HEK293 (cell line): ENCODE results near the gene RPL29.

Experiments
- GFI1B ChIP-seq: fragments of 450-650 bp; formaldehyde crosslinking; IDR thresholded peaks from 2 replicates; pipeline ENCODE4 v1.5.1; 2016; ENCODE audit warnings: missing biosample characterization, missing genetic modification characterization
- GLIS2 ChIP-seq: fragments of 450-650 bp; formaldehyde crosslinking; IDR thresholded peaks from 2 replicates; pipeline ENCODE4 v1.5.1; 2016; ENCODE audit warnings: missing biosample characterization, missing genetic modification characterization
- KLF8 ChIP-seq: fragments of 450-650 bp; formaldehyde crosslinking; IDR thresholded peaks from 2 replicates; pipeline ENCODE4 v1.5.1; 2016; ENCODE audit warnings: missing biosample characterization, missing genetic modification characterization
- KLF9 ChIP-seq: fragments of 450-650 bp; formaldehyde crosslinking; IDR thresholded peaks from 2 replicates; pipeline ENCODE4 v1.5.1; 2016; ENCODE audit warnings: missing biosample characterization, missing genetic modification characterization, low read depth
- PATZ1 ChIP-seq: fragments of 450-650 bp; formaldehyde crosslinking; IDR thresholded peaks from 2 replicates; pipeline ENCODE4 v1.5.1; 2016; ENCODE audit warnings: missing biosample characterization, missing genetic modification characterization
- RBAK ChIP-seq: fragments of 450-650 bp; formaldehyde crosslinking; IDR thresholded peaks from 2 replicates; pipeline ENCODE4 v1.5.1; 2016; ENCODE audit warnings: missing biosample characterization, missing genetic modification characterization
- SP3 ChIP-seq: fragments of 450-650 bp; formaldehyde crosslinking; IDR thresholded peaks from 2 replicates; pipeline ENCODE4 v1.5.1; 2016; ENCODE audit warnings: missing biosample characterization, missing genetic modification characterization
- WT1 ChIP-seq: fragments of 450-650 bp; formaldehyde crosslinking; IDR thresholded peaks from 2 replicates; pipeline ENCODE4 v1.5.1; 2016; ENCODE audit warnings: missing biosample characterization, missing genetic modification characterization
- YY2 ChIP-seq: fragments of 450-650 bp; formaldehyde crosslinking; IDR thresholded peaks from 2 replicates; pipeline ENCODE4 v1.5.1; 2016; ENCODE audit warnings: missing biosample characterization, missing genetic modification characterization
- ZBTB10 ChIP-seq: fragments of 450-650 bp; formaldehyde crosslinking; IDR thresholded peaks from 2 replicates; pipeline ENCODE4 v1.5.1; 2016; ENCODE audit warnings: missing biosample characterization, missing genetic modification characterization
- ZBTB21 ChIP-seq: fragments of 450-650 bp; formaldehyde crosslinking; IDR thresholded peaks from 2 replicates; pipeline ENCODE4 v1.5.1; 2017; ENCODE audit warnings: missing biosample characterization, missing genetic modification characterization
- ZBTB48 ChIP-seq: fragments of 450-650 bp; formaldehyde crosslinking; IDR thresholded peaks from 2 replicates; pipeline ENCODE4 v1.5.1; 2016; ENCODE audit warnings: missing biosample characterization, missing genetic modification characterization
- ZEB2 ChIP-seq: fragments of 450-650 bp; formaldehyde crosslinking; IDR thresholded peaks from 2 replicates; pipeline ENCODE4 v1.5.1; 2016; ENCODE audit warnings: missing biosample characterization, missing genetic modification characterization
- ZFP41 ChIP-seq: fragments of 450-650 bp; formaldehyde crosslinking; IDR thresholded peaks from 2 replicates; pipeline ENCODE4 v1.5.1; 2016; ENCODE audit warnings: missing biosample characterization, missing genetic modification characterization, borderline replicate concordance
- ZIC2 ChIP-seq: fragments of 450-650 bp; formaldehyde crosslinking; IDR thresholded peaks from 2 replicates; pipeline ENCODE4 v1.5.1; 2016; ENCODE audit warnings: missing biosample characterization, missing genetic modification characterization
- ZNF112 ChIP-seq: fragments of 450-650 bp; formaldehyde crosslinking; IDR thresholded peaks from 2 replicates; pipeline ENCODE4 v1.5.0; 2017; ENCODE audit warnings: missing biosample characterization, missing genetic modification characterization
- ZNF221 ChIP-seq: fragments of 450-650 bp; formaldehyde crosslinking; IDR thresholded peaks from 2 replicates; pipeline ENCODE4 v1.5.1; 2017; ENCODE audit warnings: missing biosample characterization, missing genetic modification characterization, borderline replicate concordance
- ZNF23 ChIP-seq: fragments of 450-650 bp; formaldehyde crosslinking; IDR thresholded peaks from 2 replicates; pipeline ENCODE4 v1.5.1; 2016; ENCODE audit warnings: missing biosample characterization, missing genetic modification characterization, borderline replicate concordance
- ZNF37A ChIP-seq: fragments of 450-650 bp; IDR thresholded peaks from 2 replicates; pipeline ENCODE4 v1.5.1; 2018; ENCODE audit warnings: missing biosample characterization, missing genetic modification characterization
- ZNF394 ChIP-seq: fragments of 450-650 bp; formaldehyde crosslinking; IDR thresholded peaks from 2 replicates; pipeline ENCODE4 v1.5.1; 2016; ENCODE audit warnings: missing biosample characterization, missing genetic modification characterization, mild to moderate bottlenecking, moderate library complexity, borderline replicate concordance
- ZNF404 ChIP-seq: fragments of 450-650 bp; formaldehyde crosslinking; IDR thresholded peaks from 2 replicates; pipeline ENCODE4 v1.5.1; 2017; ENCODE audit warnings: missing biosample characterization, missing genetic modification characterization
- ZNF426 ChIP-seq: fragments of 450-650 bp; formaldehyde crosslinking; IDR thresholded peaks from 2 replicates; pipeline ENCODE4 v1.5.1; 2017; ENCODE audit warnings: missing biosample characterization, missing genetic modification characterization, mild to moderate bottlenecking, inconsistent platforms, moderate library complexity
- ZNF433 ChIP-seq: fragments of 450-650 bp; formaldehyde crosslinking; IDR thresholded peaks from 2 replicates; pipeline ENCODE4 v1.5.1; 2016; ENCODE audit warnings: missing biosample characterization, missing genetic modification characterization, low read depth
- ZNF501 ChIP-seq: fragments of 450-650 bp; formaldehyde crosslinking; IDR thresholded peaks from 2 replicates; pipeline ENCODE4 v1.5.1; 2016; ENCODE audit warnings: missing biosample characterization, missing genetic modification characterization
- ZNF555 ChIP-seq: fragments of 450-650 bp; formaldehyde crosslinking; conservative IDR thresholded peaks from 2 replicates; pipeline ENCODE4 v1.5.1; 2017; ENCODE audit warnings: missing biosample characterization, mild to moderate bottlenecking, missing genetic modification characterization, inconsistent platforms
- ZNF558 ChIP-seq: fragments of 450-650 bp; formaldehyde crosslinking; IDR thresholded peaks from 2 replicates; pipeline ENCODE4 v1.5.1; 2016; ENCODE audit warnings: missing biosample characterization, missing genetic modification characterization
- ZNF571 ChIP-seq: fragments of 450-650 bp; formaldehyde crosslinking; IDR thresholded peaks from 2 replicates; pipeline ENCODE4 v1.5.0; 2017; ENCODE audit warnings: missing biosample characterization, missing genetic modification characterization
- ZNF580 ChIP-seq: fragments of 450-650 bp; formaldehyde crosslinking; IDR thresholded peaks from 2 replicates; pipeline ENCODE4 v1.5.1; 2016; ENCODE audit warnings: missing biosample characterization, missing genetic modification characterization
- ZNF596 ChIP-seq: fragments of 450-650 bp; IDR thresholded peaks from 2 replicates; pipeline ENCODE4 v1.5.0; 2018; ENCODE audit warnings: missing biosample characterization, mild to moderate bottlenecking, missing genetic modification characterization, moderate library complexity
- ZNF600 ChIP-seq: fragments of 450-650 bp; formaldehyde crosslinking; IDR thresholded peaks from 2 replicates; pipeline ENCODE4 v1.5.1; 2016; ENCODE audit warnings: missing biosample characterization, missing genetic modification characterization
- ZNF624 ChIP-seq: fragments of 450-650 bp; formaldehyde crosslinking; IDR thresholded peaks from 2 replicates; pipeline ENCODE4 v1.5.1; 2017; ENCODE audit warnings: missing biosample characterization, missing genetic modification characterization
- ZNF660 ChIP-seq: fragments of 450-650 bp; IDR thresholded peaks from 2 replicates; pipeline ENCODE4 v1.5.1; 2018; ENCODE audit warnings: missing biosample characterization, mild to moderate bottlenecking, missing genetic modification characterization
- ZNF670 ChIP-seq: fragments of 450-650 bp; formaldehyde crosslinking; IDR thresholded peaks from 2 replicates; pipeline ENCODE4 v1.5.1; 2016; ENCODE audit warnings: missing biosample characterization, missing genetic modification characterization, low read depth
- ZNF747 ChIP-seq: fragments of 450-650 bp; formaldehyde crosslinking; IDR thresholded peaks from 2 replicates; pipeline ENCODE4 v1.5.1; 2016; ENCODE audit warnings: missing biosample characterization, missing genetic modification characterization
- ZSCAN30 ChIP-seq: fragments of 450-650 bp; IDR thresholded peaks from 2 replicates; pipeline ENCODE4 v1.5.1; 2018; ENCODE audit warnings: missing biosample characterization, mild to moderate bottlenecking, missing genetic modification characterization, moderate library complexity

Gene RPL29

GRCh38 chr3:51982838-51983577 is 12.7 kb downstream of the RPL29 start, which contains the start of gene ACY1 (continued):
- TF ChIP-seq ZNF112 (tag by site-specific recombination) = no peak
- TF ChIP-seq ZNF433 (tag by site-specific recombination) = no peak
- no peak for TF ChIP-seq ZBTB21 (tag by site-specific recombination)
- TF ChIP-seq ZBTB48 = no peak; the same call in 1 of the 2 replicates
- no peak for TF ChIP-seq ZNF747
- no peak for TF ChIP-seq ZNF670 (tag by site-specific recombination)
- no peak for TF ChIP-seq ZNF571 (tag by site-specific recombination)
- no peak for TF ChIP-seq ZNF596 (tag by site-specific recombination)
- TF ChIP-seq ZNF394 (tag by site-specific recombination) = no peak
- peak; percentile 40; the same call in 1 of the 2 replicates for TF ChIP-seq ZIC2 (tag by site-specific recombination)
- no peak for TF ChIP-seq ZNF404 (tag by site-specific recombination)
- peak; percentile 85 for TF ChIP-seq SP3 (tag by site-specific recombination)
- no peak for TF ChIP-seq ZNF221
- no peak for TF ChIP-seq ZFP41
- no peak for TF ChIP-seq WT1 (tag by site-specific recombination)
- TF ChIP-seq RBAK (tag by site-specific recombination) = no peak
- TF ChIP-seq GLIS2 (tag by site-specific recombination) = peak; percentile 84
- no peak for TF ChIP-seq ZNF37A (tag by site-specific recombination)
- TF ChIP-seq ZNF600 = no peak
- TF ChIP-seq ZBTB10 (tag by site-specific recombination) = 0 out of 2 replicates have a peak, but pooled peaks have one; percentile 33
- TF ChIP-seq ZSCAN30 = peak; percentile 74
- no peak for TF ChIP-seq ZNF624 (tag by site-specific recombination)
- no peak for TF ChIP-seq ZNF555 (tag by site-specific recombination)
- no peak for TF ChIP-seq ZNF558 (tag by site-specific recombination)
- peak; percentile 44; the same call in 1 of the 2 replicates for TF ChIP-seq KLF9 (tag by site-specific recombination)
- TF ChIP-seq ZEB2 (tag by site-specific recombination) = no peak
- peak; percentile 84 for TF ChIP-seq KLF8 (tag by site-specific recombination)
- TF ChIP-seq ZNF23 (tag by site-specific recombination) = no peak
- peak; percentile 62 for TF ChIP-seq PATZ1
- peak; percentile 82 for TF ChIP-seq ZNF660 (tag by site-specific recombination)
- no peak for TF ChIP-seq ZNF501 (tag by site-specific recombination)
- no peak for TF ChIP-seq YY2
- TF ChIP-seq ZNF426 (tag by site-specific recombination) = no peak
- TF ChIP-seq GFI1B = no peak
- TF ChIP-seq ZNF580 (tag by site-specific recombination) = no peak
